Lung (tissue), 12 donors: ENCODE measurements around the gene PKD1. TPM values are rescaled to one million over a fixed set of nuclear protein-coding genes. Genes with fewer than 3 reads are reported as not detected.
"Not testable (repeated sequence)": the region's sequence is repeated elsewhere in the genome, so short reads cannot be mapped to it uniquely, and the experiment has no call there.

Source experiments
- ATAC-seq: fragments of 200-7000 bp; cut with Tn5 transposase; one replicate; pipeline ENCODE4 v1.9.1; 2020; ENCODE audit warnings: moderate number of reproducible peaks; ENCODE audit not compliant: insufficient read depth, low FRiP score
- DNase-seq, 3 donors: peaks; one replicate each; pipeline ENCODE4 v3.0.0-alpha.2; 2013 to 2017
- H3K27ac ChIP-seq, 2 donors: one replicate each; pipeline ENCODE4 v1.5.1; 2013; ENCODE audit warnings: mild to moderate bottlenecking in 2 of 2, moderate library complexity in 2 of 2, control low read depth in 1 of 2, inconsistent platforms in 1 of 2, low read depth in 1 of 2, low read length in 1 of 2
- H3K27me3 ChIP-seq, 3 donors: one replicate each; pipeline ENCODE4 v1.5.1; 2013; ENCODE audit warnings: low read length in 2 of 3; ENCODE audit not compliant: control insufficient read depth in 3 of 3, insufficient read depth in 3 of 3
- H3K36me3 ChIP-seq, 4 donors: one replicate each; pipeline ENCODE4 v1.5.1; 2013; ENCODE audit warnings: low read length in 4 of 4, mild to moderate bottlenecking in 1 of 4, moderate library complexity in 1 of 4; ENCODE audit not compliant: control insufficient read depth in 4 of 4, insufficient read depth in 4 of 4
- H3K4me1 ChIP-seq, 5 donors: one replicate each; pipeline ENCODE4 v1.5.1; 2013; ENCODE audit warnings: low read length in 5 of 5, mild to moderate bottlenecking in 2 of 5, moderate library complexity in 1 of 5; ENCODE audit not compliant: control insufficient read depth in 5 of 5, insufficient read depth in 5 of 5
- H3K4me3 ChIP-seq: one replicate; pipeline ENCODE4 v1.5.1; 2013; ENCODE audit warnings: mild to moderate bottlenecking, control low read depth, moderate library complexity
- H3K9ac ChIP-seq, 2 donors: one replicate each; pipeline ENCODE4 v1.5.1; 2013; ENCODE audit warnings: low read length in 2 of 2, control low read depth in 1 of 2; ENCODE audit not compliant: insufficient read depth in 1 of 2
- H3K9me3 ChIP-seq, 4 donors: one replicate each; pipeline ENCODE4 v1.5.1; 2013; ENCODE audit warnings: low read length in 3 of 4, mild to moderate bottlenecking in 1 of 4, moderate library complexity in 1 of 4; ENCODE audit not compliant: control insufficient read depth in 4 of 4, insufficient read depth in 3 of 4
- WGBS, 2 donors: extraction: QIAGEN DNeasy Blood & Tissue Kit; methylation state at CpG; one replicate each; pipeline ENCODE4 v1.1.7; 2013; 5-methylcytosine and 5-hydroxymethylcytosine counted together
- polyA plus RNA-seq, 2 donors: library from polyadenylated mRNA; stranded (reverse); fragments of 200-250 nt; gene quantifications; one replicate each; pipeline ENCODE4 v1.2.1, GENCODE V29; 2013
- total RNA-seq, 2 donors: library from RNA; depleted of rRNA in 1 of 2; stranded (reverse); fragments of >200 nt in 1 of 2; gene quantifications; one replicate each; pipeline ENCODE4 v1.2.1, GENCODE V29; 2014 to 2021
- TF ChIP-seq, protein P1 (sequence below): IDR thresholded peaks from 2 replicates; pipeline ENCODE4 v1.5.1; 2012; ENCODE audit warnings: mild to moderate bottlenecking; ENCODE audit errors: control extremely low read depth, extremely low read depth
- donor health status: control.
- donor health status: control.
- donor health status: Bipolar disorder and iron deficiency.
- donor health status: healthy.
- donor health status: DM: yes; HTN: yes; CAD: no.

Gene PKD1
- total and polyA plus RNA-seq, 4 donors: 39.1 to 128 (median 64.6) TPM

- not testable (repeated sequence) for H3K27me3 ChIP-seq, H3K27ac ChIP-seq, DNase-seq, H3K4me3 ChIP-seq, H3K4me1 ChIP-seq, H3K9me3 ChIP-seq, ATAC-seq, H3K9ac ChIP-seq
- H3K36me3 ChIP-seq: peaks cover 0 to 64% (median 3%) of the 10 kb centered on the region in 4 donors
- 95 to 98% methylated on average over 12 to 21 of the region's 21 CpGs for WGBS, 2 donors
These were observed 30.4 kb downstream of the PKD1 start for GRCh38 chr16:2105291-2105690.

- not testable (repeated sequence) for ATAC-seq, H3K9ac ChIP-seq, H3K27ac ChIP-seq, H3K27me3 ChIP-seq, DNase-seq, H3K9me3 ChIP-seq, H3K4me3 ChIP-seq, H3K4me1 ChIP-seq
- peaks cover 0 to 64% (median 3%) of the 10 kb centered on the region in 4 donors for H3K36me3 ChIP-seq
- 93 to 97% methylated on average over 17 to 18 of the region's 20 CpGs for WGBS, 2 donors
These were observed 31.2 kb downstream of the PKD1 start for GRCh38 chr16:2104464-2104863.

DNA sequence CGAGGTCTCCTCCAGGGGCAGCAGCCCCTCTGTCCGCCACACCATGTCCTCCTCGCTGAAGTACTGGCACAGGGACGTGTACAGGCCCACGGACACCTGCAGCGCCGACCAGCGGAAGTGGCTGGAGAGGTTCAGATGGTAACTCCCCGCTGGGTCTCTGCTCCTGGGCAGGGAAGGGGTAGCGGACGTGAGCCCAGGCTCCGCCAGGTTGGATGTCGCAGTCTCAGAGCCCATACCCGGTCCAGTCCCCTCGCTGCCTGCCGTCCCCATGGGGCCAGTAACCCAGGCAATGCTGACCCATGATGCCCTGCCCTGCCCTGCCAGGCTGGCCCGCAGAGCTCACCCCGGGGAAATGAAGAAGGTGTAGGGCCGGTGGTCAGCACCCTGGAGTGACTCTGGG, 33.2 kb downstream of the PKD1 start:
- no peak for ATAC-seq
- Histone ChIP-seq H3K4me3 (no peak overlapping the region), H3K27ac (no peak overlapping the region), H3K9me3 (no peaks in the 10 kb centered on the region), H3K27me3 (no peaks in the 10 kb centered on the region), H3K4me1 (no peaks in the 10 kb centered on the region), H3K36me3 (peaks cover 0 to 48% (median 5%) of the 10 kb centered on the region in 4 donors), H3K9ac (no peak overlapping the region)
- 93 to 96% methylated on average over 16 to 19 of the region's 19 CpGs for WGBS, 2 donors
- no peak for DNase-seq
- TF ChIP-seq, protein P1, sequence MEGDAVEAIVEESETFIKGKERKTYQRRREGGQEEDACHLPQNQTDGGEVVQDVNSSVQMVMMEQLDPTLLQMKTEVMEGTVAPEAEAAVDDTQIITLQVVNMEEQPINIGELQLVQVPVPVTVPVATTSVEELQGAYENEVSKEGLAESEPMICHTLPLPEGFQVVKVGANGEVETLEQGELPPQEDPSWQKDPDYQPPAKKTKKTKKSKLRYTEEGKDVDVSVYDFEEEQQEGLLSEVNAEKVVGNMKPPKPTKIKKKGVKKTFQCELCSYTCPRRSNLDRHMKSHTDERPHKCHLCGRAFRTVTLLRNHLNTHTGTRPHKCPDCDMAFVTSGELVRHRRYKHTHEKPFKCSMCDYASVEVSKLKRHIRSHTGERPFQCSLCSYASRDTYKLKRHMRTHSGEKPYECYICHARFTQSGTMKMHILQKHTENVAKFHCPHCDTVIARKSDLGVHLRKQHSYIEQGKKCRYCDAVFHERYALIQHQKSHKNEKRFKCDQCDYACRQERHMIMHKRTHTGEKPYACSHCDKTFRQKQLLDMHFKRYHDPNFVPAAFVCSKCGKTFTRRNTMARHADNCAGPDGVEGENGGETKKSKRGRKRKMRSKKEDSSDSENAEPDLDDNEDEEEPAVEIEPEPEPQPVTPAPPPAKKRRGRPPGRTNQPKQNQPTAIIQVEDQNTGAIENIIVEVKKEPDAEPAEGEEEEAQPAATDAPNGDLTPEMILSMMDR: no peak

DNA sequence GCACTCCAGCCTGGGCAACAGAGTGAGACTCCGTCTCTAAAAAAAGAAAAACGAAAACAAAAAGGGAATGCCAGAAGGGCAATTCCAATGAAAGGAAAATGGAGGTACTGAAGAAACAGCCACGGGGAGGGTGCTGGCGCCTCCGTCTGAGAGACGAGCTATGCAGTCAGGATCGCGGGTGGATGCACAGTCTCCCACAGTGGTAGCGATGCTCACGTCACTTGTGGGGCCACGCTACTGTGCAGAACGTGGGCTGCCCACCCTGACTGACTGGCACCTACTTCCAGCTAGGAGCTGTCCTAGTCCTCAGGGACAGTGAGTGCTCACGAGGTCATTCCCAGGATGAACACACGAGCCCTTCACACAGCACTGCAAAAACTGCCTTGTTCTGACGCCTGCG, 34.1 kb downstream of the PKD1 start:
- not testable (repeated sequence) for H3K4me3 ChIP-seq, H3K4me1 ChIP-seq, H3K9me3 ChIP-seq, ATAC-seq, H3K9ac ChIP-seq, DNase-seq, H3K27ac ChIP-seq, H3K27me3 ChIP-seq
- peaks cover 0 to 50% (median 4%) of the 10 kb centered on the region in 4 donors for H3K36me3 ChIP-seq
- WGBS, 2 donors: 93 to 96% methylated on average over 12 to 14 of the region's 16 CpGs

- not testable (repeated sequence) for H3K27ac ChIP-seq, ATAC-seq, H3K4me3 ChIP-seq, H3K4me1 ChIP-seq, H3K27me3 ChIP-seq, DNase-seq, H3K9me3 ChIP-seq, H3K9ac ChIP-seq
- peaks cover 5 to 54% (median 17%) of the 10 kb centered on the region in 4 donors for H3K36me3 ChIP-seq
- WGBS, 2 donors: 95 to 99% methylated on average over 12 to 14 of the region's 14 CpGs
These were observed 38.0 kb downstream of the PKD1 start for GRCh38 chr16:2097689-2098088.
